NCI-H446 treated with DMSO at 0.1 percent for 48 hours (cell line): Measurements from ENCODE around the gene ITGB6.
"Not testable (repeated sequence)": the region's sequence is repeated elsewhere in the genome, so short reads cannot be mapped to it uniquely, and the experiment has no call there.

ENCODE experiments used
- DNase-seq: peaks from one replicate; lab custom pipeline; 2025; lab: John Stamatoyannopoulos, UW

ITGB6 gene

DNA sequence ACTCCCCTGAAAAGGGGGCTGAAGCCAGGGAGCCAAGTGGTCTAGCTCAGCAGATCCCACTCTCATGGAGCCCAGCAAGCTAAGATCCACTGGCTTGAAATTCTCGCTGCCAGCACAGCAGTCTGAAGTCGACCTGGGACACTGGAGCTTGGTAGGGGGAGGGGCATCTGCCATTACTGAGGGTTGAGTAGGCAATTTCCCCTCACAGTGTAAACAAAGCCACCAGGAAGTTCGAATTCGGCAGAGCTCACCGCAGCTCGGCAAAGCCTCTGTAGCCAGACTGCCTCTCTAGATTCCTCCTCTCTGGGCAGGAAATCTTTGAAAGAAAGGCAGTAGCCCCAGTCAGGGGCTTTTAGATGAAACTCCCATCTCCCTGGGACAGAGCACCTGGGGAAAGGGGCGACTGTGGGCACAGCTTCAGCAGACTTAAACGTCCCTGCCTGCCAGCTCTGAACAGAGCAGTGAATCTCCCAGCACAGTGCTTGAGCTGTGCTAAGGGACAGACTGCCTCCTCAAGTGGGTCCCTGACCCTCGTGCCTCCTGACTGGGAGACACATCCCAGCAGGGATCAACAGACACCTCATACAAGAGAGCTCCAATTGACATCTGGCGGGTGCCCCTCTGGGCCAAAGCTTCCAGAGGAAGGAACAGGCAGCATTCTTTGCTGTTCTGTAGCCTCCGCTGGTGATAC is 18.8 kb downstream of the ITGB6 start:
- DNase-seq = not testable (repeated sequence)

DNA sequence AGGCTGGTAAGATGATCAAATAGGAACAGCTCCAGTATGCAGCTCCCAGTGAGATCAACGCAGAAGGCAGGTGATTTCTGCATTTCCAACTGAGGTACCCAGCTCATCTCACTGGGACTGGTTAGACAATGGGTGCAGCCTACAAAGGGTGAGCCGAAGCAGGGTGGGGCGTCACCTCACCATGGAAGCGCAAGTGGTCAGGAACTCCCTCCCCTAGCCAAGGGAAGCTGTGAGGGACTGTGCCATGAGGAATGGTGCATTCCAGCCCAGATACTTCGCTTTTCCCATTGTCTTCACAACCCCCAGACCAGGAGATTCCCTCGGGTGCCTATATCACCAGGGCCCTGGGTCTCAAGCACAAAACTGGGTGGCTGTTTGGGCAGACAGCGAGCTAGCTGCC is 19.4 kb downstream of the ITGB6 start:
- not testable (repeated sequence) for DNase-seq

DNA sequence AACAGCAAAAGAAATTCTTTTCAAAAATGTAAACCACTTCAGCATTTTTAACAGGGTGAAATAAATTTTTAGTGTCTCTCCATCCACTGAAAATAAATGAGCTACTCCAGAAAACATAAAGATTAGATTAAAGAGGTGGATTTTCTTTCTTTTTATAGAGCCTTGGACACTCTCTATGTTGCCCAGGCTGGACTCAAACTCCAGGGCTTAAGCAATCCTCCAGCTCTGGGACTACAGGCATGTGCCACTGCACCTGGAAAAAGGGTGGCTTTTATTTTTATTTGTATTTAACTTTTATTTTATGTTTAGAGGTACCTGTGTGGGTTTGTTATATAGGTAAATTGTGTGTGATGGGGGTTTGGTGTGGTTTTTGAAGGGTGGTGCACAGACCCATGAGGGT is 19.9 kb downstream of the ITGB6 start:
- DNase-seq = no peak

GRCh38 chr2:160175169-160176134 is 24.6 kb downstream of the ITGB6 start:
- no peak for DNase-seq

DNA sequence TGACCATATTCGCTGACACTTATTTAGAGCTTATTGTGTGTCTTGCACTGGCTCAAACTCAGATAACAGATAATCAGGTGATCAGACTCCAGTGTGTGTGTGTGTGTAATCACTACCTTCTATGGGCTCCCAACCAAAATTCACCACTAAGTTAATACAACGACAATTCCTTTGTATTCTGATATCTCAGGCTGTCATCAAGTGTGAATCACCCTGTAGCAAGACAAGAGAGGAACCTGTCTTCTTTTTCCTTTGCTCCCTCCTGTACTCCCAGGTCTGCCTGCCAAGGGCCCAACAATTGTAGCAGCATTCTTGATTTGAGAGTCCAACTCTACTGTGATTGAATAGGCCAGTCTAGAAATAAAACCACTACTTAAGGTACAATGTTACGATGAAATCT is 25.8 kb downstream of the ITGB6 start:
- DNase-seq = no peak

DNA sequence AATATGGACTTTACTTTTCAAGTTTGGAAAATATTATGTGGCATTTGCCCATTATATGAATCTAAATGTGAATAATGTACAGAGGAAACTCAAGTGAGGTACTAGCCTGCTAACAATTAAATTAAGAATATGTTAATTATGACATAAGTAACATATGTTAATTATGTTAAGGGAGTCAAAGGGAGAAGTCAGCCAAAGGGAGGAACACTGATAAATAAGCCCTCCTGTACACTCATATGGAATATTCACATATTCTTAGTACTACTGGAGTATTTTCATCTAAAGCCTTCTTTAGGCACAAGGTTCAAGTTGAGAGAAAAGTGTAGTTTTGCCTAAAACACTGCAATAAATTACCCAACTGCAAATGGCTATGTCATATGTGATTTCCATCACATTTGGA is 30.1 kb downstream of the ITGB6 start:
- no peak for DNase-seq

- DNase-seq = no peak
Observed at GRCh38 chr2:160169471-160169870, 30.6 kb downstream of the ITGB6 start.

DNA sequence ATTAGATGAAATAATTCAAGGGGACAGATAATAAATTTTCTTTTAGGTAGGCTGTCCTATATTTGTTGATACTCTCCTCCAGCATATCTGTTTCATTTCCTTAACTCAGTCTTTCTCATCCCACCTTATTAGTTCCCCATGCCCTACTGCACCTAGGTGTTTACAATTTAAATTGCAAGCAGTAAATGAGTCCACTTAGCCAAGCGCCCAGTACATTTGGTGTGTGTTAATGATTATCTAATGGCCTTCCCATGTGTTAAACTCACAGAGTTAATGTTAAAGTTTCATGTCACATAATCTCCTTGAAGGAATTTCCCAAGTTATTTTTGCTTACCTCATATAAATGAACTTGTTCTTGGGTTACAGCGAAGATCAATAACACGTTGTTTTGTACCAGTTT is 31.2 kb downstream of the ITGB6 start:
- DNase-seq = no peak

- DNase-seq = no peak
Observed at GRCh38 chr2:160167089-160167740, 32.9 kb downstream of the ITGB6 start.

DNA sequence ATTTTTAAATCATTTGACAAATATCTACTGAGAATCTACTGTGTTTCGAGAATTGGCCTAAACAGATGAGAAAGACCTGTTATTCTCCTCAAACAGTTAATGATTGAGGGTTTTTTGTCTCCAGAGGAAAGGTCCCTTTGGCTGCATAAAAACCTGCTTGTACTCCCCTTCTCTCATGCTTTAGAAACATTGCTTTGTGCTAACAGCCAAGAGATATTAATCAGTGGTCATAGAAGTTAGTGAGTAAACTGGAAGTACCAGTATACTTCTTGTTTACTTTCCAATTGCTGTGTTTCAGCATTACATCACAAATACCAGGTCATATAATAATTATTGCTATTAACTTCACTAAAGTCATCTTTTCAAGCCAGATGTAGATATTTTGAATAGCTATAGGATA is 34.1 kb downstream of the ITGB6 start:
- DNase-seq = no peak

- DNase-seq = no peak
Observed at GRCh38 chr2:160165081-160165480, 35.0 kb downstream of the ITGB6 start.

- DNase-seq = no peak
Observed at GRCh38 chr2:160157861-160158829, 41.9 kb downstream of the ITGB6 start.

DNA sequence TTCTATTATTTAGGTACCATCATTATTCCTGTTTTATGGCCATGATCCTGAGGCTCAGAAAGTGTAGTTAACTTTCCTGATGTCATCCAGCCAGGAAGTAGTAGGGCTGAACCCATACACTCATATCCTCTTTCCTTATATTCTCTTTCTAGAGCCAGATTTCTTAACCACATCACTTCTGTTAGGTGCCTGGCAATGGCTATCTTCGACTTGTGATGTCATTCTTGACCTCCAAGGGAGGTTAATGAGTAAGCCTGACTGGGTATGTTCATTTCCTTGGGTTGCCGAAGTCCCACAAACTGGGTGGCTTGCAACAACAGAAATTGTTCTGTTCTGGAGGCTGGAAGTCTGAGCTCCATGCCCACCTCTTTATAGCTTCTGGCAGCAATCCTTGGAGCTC is 43.4 kb downstream of the ITGB6 start:
- no peak for DNase-seq

DNA sequence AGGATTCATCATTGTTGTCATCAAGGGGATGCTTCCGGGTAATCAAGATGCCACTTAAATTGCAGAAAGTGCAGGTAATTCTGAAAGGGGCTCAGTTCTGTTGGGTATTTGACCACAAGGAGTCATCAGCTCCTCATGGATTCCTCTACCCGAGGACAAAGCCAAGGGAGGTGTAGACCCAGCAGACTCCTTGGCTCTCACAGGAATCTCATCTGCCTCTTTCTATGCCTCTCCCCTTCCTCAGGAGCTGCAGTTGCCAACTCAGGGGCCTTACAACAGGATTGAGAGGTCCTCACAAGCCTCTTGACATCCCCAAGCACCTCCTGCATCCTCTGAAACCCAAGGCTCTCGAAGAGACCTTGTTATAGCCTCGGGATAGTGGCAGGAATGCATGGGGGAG is 44.0 kb downstream of the ITGB6 start:
- DNase-seq = no peak

GRCh38 chr2:160148419-160148818 is 51.7 kb downstream of the ITGB6 start:
- DNase-seq = not testable (repeated sequence)

- DNase-seq = no peak
Observed at GRCh38 chr2:160145471-160145870, 54.6 kb downstream of the ITGB6 start.

GRCh38 chr2:160144280-160144990 is 55.6 kb downstream of the ITGB6 start:
- DNase-seq = no peak

DNA sequence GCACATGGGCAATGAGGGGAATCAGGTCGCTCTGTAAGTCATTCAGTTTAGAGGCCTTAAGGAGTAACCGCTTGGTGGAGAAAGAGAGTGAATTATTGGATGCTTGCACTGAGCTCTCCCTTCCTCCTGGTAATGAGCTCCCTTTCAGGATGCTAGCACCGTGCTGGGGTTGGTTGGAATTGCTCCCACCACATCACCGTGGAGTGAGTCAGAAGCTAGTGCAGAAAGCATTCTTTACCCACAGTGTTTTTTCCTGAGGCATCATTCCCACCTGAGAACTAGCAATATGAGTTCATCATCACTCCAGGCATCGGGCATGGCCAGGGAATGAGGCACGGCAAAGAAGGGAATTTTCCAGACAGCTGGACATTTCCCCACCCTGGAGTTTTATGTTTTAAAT is 57.6 kb downstream of the ITGB6 start:
- no peak for DNase-seq

- no peak for DNase-seq
Observed at GRCh38 chr2:160141912-160142311, 58.2 kb downstream of the ITGB6 start.

DNA sequence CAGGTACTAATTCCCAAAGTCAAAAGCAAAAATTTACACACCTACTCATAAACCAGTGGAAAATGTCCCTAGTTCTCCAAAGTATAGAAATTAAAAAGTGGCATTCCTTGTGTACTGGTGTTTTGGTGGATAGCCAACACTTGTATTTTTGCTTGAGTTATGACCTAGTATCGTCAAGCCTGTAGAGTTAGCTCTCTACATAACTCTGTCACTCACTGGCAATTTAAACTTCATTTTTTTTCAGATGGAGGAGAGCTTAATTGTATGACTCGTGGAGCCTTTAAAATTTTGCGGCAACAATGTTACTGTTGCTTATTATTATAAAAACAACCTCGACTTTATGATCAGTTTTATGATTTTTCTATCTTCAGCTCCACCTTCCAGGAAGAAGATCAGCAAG is 58.7 kb downstream of the ITGB6 start:
- DNase-seq = no peak

DNA sequence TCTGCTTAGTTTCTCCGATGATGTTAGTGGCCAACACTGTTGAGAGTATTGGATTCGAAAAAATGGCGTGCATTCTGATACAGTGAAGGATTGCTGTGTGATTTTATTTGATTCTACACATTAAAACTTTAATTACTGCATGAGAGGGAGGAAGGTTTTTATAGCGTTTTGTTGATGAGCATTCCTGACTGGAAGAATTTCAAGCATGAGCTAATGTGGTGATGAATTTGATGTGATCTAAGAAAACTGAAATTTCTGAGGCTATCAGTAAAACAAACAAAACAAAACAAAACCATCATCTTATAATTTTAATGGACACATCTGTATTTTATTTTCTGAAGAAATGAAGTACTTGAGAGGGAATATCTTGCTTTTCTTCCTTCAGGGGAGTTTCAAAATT is 59.6 kb downstream of the ITGB6 start:
- DNase-seq = no peak
